Retinal pigment epithelial cell (primary cell): ENCODE data around the gene ZBTB8A.
A peak's percentile ranks its signal among the peaks of the same experiment; 100 is the strongest.

ENCODE experiments used
- DNase-seq: peaks from one replicate; pipeline ENCODE4 v3.0.0-alpha.2; 2010; ENCODE audit warnings: low read depth
- H3K4me3 ChIP-seq: 2 replicates; pipeline ENCODE4 v1.5.1; 2011; ENCODE audit warnings: mild to moderate bottlenecking, low read length, control low read depth, moderate library complexity
- TF ChIP-seq, protein P1 (sequence below): conservative IDR thresholded peaks from 2 replicates; pipeline ENCODE4 v1.5.1; 2011; ENCODE audit warnings: low read depth, low read length, control low read depth, inconsistent platforms

Gene ZBTB8A

GRCh38 chr1:32498751-32499150 lies 40.5 kb upstream of the ZBTB8A start:
- no peak overlapping the region for H3K4me3 ChIP-seq
- no peak for DNase-seq
- TF ChIP-seq, protein P1, sequence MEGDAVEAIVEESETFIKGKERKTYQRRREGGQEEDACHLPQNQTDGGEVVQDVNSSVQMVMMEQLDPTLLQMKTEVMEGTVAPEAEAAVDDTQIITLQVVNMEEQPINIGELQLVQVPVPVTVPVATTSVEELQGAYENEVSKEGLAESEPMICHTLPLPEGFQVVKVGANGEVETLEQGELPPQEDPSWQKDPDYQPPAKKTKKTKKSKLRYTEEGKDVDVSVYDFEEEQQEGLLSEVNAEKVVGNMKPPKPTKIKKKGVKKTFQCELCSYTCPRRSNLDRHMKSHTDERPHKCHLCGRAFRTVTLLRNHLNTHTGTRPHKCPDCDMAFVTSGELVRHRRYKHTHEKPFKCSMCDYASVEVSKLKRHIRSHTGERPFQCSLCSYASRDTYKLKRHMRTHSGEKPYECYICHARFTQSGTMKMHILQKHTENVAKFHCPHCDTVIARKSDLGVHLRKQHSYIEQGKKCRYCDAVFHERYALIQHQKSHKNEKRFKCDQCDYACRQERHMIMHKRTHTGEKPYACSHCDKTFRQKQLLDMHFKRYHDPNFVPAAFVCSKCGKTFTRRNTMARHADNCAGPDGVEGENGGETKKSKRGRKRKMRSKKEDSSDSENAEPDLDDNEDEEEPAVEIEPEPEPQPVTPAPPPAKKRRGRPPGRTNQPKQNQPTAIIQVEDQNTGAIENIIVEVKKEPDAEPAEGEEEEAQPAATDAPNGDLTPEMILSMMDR = no peak

- TF ChIP-seq, protein P1 = no peak
- DNase-seq = no peak
- H3K4me3 ChIP-seq = peak overlapping the region; percentile 59
Measured at GRCh38 chr1:32500387-32501209, 38.6 kb upstream of the ZBTB8A start.

DNA sequence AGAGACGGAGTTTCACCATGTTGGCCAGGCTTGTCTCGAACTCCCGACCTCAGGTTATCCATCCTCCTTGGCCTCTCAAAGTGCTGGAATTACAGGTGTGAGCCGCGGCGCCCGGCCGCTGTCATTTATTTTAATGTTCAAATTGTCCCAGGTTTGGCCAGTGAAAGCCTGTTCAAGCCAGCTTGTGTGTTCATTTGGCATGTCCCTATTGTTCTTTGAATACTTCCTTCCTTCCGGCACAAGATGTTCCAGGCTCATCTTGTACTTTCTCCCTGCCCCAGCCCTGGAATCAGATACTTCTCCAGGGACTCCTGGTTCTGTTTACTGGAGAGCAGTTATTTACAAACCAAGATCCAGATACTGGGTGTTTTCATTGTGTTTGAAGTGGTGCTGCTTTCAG lies 37.4 kb upstream of the ZBTB8A start:
- no peak overlapping the region for H3K4me3 ChIP-seq
- TF ChIP-seq, protein P1 = no peak
- DNase-seq = no peak

GRCh38 chr1:32503153-32503552 lies 36.1 kb upstream of the ZBTB8A start:
- TF ChIP-seq, protein P1 = no peak
- H3K4me3 ChIP-seq = no peak overlapping the region
- no peak for DNase-seq

DNA sequence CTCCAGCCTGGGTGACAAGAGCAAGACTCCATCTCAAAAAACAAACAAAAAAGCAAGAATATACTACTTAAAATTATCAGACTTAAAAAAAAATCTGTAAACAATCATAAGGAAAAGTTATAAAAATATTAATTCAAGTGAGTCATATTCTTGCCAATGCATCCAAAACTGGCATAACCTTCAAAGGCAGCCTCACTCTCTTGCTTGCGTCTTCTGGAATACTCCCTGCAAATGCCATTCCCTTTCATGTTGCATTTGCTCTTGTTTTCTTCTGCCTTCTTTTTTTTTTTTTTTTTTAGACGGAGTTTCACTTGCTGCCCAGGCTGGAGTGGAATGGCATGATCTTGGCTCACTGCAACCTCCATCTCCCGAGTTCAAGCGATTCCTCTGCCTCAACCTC lies 32.2 kb upstream of the ZBTB8A start:
- no peak for DNase-seq
- TF ChIP-seq, protein P1 = no peak
- no peak overlapping the region for H3K4me3 ChIP-seq

GRCh38 chr1:32508761-32509160 lies 30.5 kb upstream of the ZBTB8A start:
- no peak for DNase-seq

More at GRCh38 chr1:32508761-32509160, 30.5 kb upstream of the ZBTB8A start:
- H3K4me3 ChIP-seq = no peak overlapping the region
- TF ChIP-seq, protein P1 = no peak
